K562 (cell line): ENCODE results near the gene IFI44L.

ENCODE experiments used
- CHCHD3 ChIP-seq: fragments of 250-450 bp; sonication (Bioruptor Pico); IDR thresholded peaks from 2 replicates; pipeline ENCODE4 v2.1.2; 2022; ENCODE audit warnings: mild to moderate bottlenecking
- CTCF ChIP-seq, 3 experiments: IDR thresholded peaks in 2 of 3; conservative IDR thresholded peaks in 1 of 3; 2 replicates each; pipeline ENCODE4 v1.5.1; 2011 to 2012; ENCODE audit warnings: low read length in 3 of 3, mild to moderate bottlenecking in 3 of 3, control low read depth in 2 of 3, improper control_type of control experiment in 1 of 3, inconsistent platforms in 1 of 3, low read depth in 1 of 3, mixed read lengths in 1 of 3, moderate library complexity in 1 of 3; ENCODE audit not compliant: insufficient read depth in 2 of 3
- EP300 ChIP-seq: IDR thresholded peaks from 2 replicates; pipeline ENCODE4 v1.6.1; 2012; ENCODE audit warnings: low read length, improper control_type of control experiment
- JUN ChIP-seq, 2 experiments: sonication (generic) in 1 of 2; formaldehyde crosslinking in 1 of 2; IDR thresholded peaks; 2 replicates each; pipeline versions ENCODE4 v1.6.1 to v1.8.0; 2012 to 2022; ENCODE audit warnings: borderline replicate concordance in 2 of 2, mild to moderate bottlenecking in 2 of 2, improper control_type of control experiment in 1 of 2, low read depth in 1 of 2, low read length in 1 of 2, missing genetic modification reagents in 1 of 2
- MTA3 ChIP-seq: fragments of 450-650 bp; formaldehyde crosslinking; IDR thresholded peaks from 2 replicates; pipeline ENCODE4 v1.6.1; 2017; ENCODE audit warnings: mild to moderate bottlenecking, borderline replicate concordance
- NFATC3 ChIP-seq: fragments of 450-650 bp; IDR thresholded peaks from 2 replicates; pipeline ENCODE4 v1.6.1; 2017; ENCODE audit warnings: mild to moderate bottlenecking
- XRCC3 ChIP-seq: fragments of 450-650 bp; IDR thresholded peaks from 2 replicates; pipeline ENCODE4 v1.6.1; 2017; ENCODE audit warnings: mild to moderate bottlenecking, moderate library complexity
- ZBTB49 ChIP-seq: sonication (generic); formaldehyde crosslinking; IDR thresholded peaks from 2 replicates; pipeline ENCODE4 v1.8.0; 2022; ENCODE audit warnings: missing genetic modification reagents, mild to moderate bottlenecking, borderline replicate concordance

- TF ChIP-seq MTA3 (no peak), CHCHD3 (CRISPR knock-in tag) (no peak), JUN (IDR thresholded peaks at IDR 0.05; ENCODE audit: borderline replicate concordance, low read depth, low read length) (no peak), JUN (CRISPR knock-in tag; IDR thresholded peaks at IDR 0.05; ENCODE audit: borderline replicate concordance) (no peak), CTCF (IDR thresholded peaks at IDR 0.05 in 2 of 3, conservative IDR thresholded peaks at IDR 0.05 in 1 of 3; ENCODE audit: insufficient read depth in 2 of 3, low read depth in 1 of 3, low read length in 3 of 3) (no peak), XRCC3 (no peak), EP300 (no peak), ZBTB49 (CRISPR knock-in tag) (no peak), NFATC3 (no peak)
These were observed 31.8 kb downstream of the IFI44L start for GRCh38 chr1:78652019-78652560.
